RWPE1 (cell line): ENCODE measurements around the gene SFXN5.
A peak's percentile ranks its signal among the peaks of the same experiment; 100 is the strongest.

ENCODE experiments used
- CTCF ChIA-PET: fragments of 350-600 bp; sonication (Branson Sonifier 250); formaldehyde crosslinking; extraction: SDS; loops from one replicate; lab custom pipeline; 2021; lab: Yijun Ruan, JAX
- POLR2A ChIA-PET: fragments of 400-600 bp; formaldehyde crosslinking; extraction: SDS; loops from one replicate; lab custom pipeline; 2020; ENCODE audit warnings: antibody characterized with exemption; ENCODE audit not compliant: low non-redundant PET; lab: Yijun Ruan, JAX
- DNase-seq: peaks from one replicate; pipeline ENCODE4 v3.0.0; 2012; ENCODE audit warnings: low spot score
- H3K27ac ChIP-seq: fragments of 450-650 bp; 2 replicates; pipeline ENCODE4 v1.5.1; 2017
- CTCF ChIP-seq: fragments of 450-650 bp; conservative IDR thresholded peaks from 2 replicates; pipeline ENCODE4 v1.5.1; 2017; ENCODE audit warnings: low read depth, mild to moderate bottlenecking

Gene SFXN5

GRCh38 chr2:72935611-72935957 lies 135.9 kb downstream of the SFXN5 start:
- TF ChIP-seq CTCF = no peak
- CTCF ChIA-PET = interaction anchor here (1.0 to 2.9 kb wide), 3 partner anchors 40 to 48 kb away, joined by 3 to 19 read pairs (median 5); no protein-coding TSS in a partner anchor
- POLR2A ChIA-PET = no interaction called here
- DNase-seq = no peak
- H3K27ac ChIP-seq = no peak overlapping the region

GRCh38 chr2:72934683-72935610 lies 136.6 kb downstream of the SFXN5 start:
- peak; percentile 62 for DNase-seq
- ChIA-PET CTCF (interaction anchor here (0.6 to 2.9 kb wide), 7 partner anchors 18 to 96 kb away, joined by 3 to 19 read pairs (median 3); no protein-coding TSS in a partner anchor), POLR2A (no interaction called here)
- H3K27ac ChIP-seq = no peak overlapping the region
- TF ChIP-seq CTCF = no peak

- no peak for TF ChIP-seq CTCF
- H3K27ac ChIP-seq = no peak overlapping the region
- DNase-seq = no peak
- ChIA-PET CTCF (interaction anchor here (0.8 to 2.9 kb wide), 2 partner anchors 41 to 54 kb away, joined by 5 to 19 read pairs; no protein-coding TSS in a partner anchor), POLR2A (no interaction called here)
Measured at GRCh38 chr2:72933646-72934151, 137.8 kb downstream of the SFXN5 start.

GRCh38 chr2:72933207-72933606 lies 138.3 kb downstream of the SFXN5 start:
- H3K27ac ChIP-seq = no peak overlapping the region
- no peak for DNase-seq
- TF ChIP-seq CTCF = no peak
- CTCF ChIA-PET = interaction anchor here (0.6 to 2.9 kb wide), 2 partner anchors 40 to 216 kb away, joined by 3 to 19 read pairs; no protein-coding TSS in a partner anchor
- POLR2A ChIA-PET = no interaction called here

GRCh38 chr2:72932805-72933204 lies 138.7 kb downstream of the SFXN5 start:
- CTCF ChIA-PET = interaction anchor here (0.6 kb wide), 2 partner anchors 17 to 217 kb away, joined by 3 to 5 read pairs; no protein-coding TSS in a partner anchor
- DNase-seq = no peak
- no peak for TF ChIP-seq CTCF
- POLR2A ChIA-PET = no interaction called here
- no peak overlapping the region for H3K27ac ChIP-seq

- POLR2A ChIA-PET = no interaction called here
- DNase-seq = no peak
- TF ChIP-seq CTCF = no peak
- CTCF ChIA-PET = interaction anchor here (0.6 kb wide), 1 partner anchor 17 kb away, joined by 5 read pairs; no protein-coding TSS in a partner anchor
- no peak overlapping the region for H3K27ac ChIP-seq
Measured at GRCh38 chr2:72932045-72932740, 139.3 kb downstream of the SFXN5 start.
